ENCODE data around the gene TBC1D24. TPM values are rescaled to one million over a fixed set of nuclear protein-coding genes. Genes with fewer than 3 reads are reported as not detected.

TBC1D24 gene
- total and polyA plus RNA-seq, 4 donors: 9.0 to 35.7 (median 23.3) TPM

DNA sequence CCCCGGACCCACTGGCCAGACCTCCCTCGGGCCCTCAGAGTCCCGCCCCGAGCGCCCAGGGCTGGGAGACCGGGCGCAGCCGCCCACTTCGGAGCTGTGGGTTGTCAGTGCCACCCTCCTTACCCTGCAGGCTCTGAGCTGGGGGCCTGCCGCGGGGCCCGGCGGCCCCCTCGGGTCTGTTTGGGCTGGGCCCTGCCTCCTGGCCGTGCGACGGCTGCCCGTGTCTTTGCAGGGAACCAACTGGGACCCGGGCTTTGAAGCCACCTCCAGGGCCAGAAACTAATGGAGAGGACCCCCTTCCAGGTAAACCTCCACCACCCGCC is 14.6 kb upstream of the TBC1D24 start:
- Histone ChIP-seq H3K9me3 (ENCODE audit: control insufficient read depth in 4 of 4, insufficient read depth in 3 of 4, low read length in 3 of 4) (no peaks in the 10 kb centered on the region), H3K9ac (ENCODE audit: insufficient read depth in 1 of 2, low read length in 2 of 2) (no peak overlapping the region), H3K27me3 (ENCODE audit: control insufficient read depth in 3 of 3, insufficient read depth in 3 of 3, low read length in 2 of 3) (no peaks in the 10 kb centered on the region), H3K27ac (ENCODE audit: low read depth in 1 of 2, low read length in 1 of 2) (no peak overlapping the region), H3K4me3 (no peak overlapping the region), H3K4me1 (ENCODE audit: control insufficient read depth in 5 of 5, insufficient read depth in 5 of 5, low read length in 5 of 5) (peaks cover 0 to 16% (median 0%) of the 10 kb centered on the region in 5 donors), H3K36me3 (ENCODE audit: control insufficient read depth in 4 of 4, insufficient read depth in 4 of 4, low read length in 4 of 4) (peaks cover 0 to 17% (median 1%) of the 10 kb centered on the region in 4 donors)
- TF ChIP-seq CTCF (IDR thresholded peaks at IDR 0.05; ENCODE audit: control extremely low read depth, extremely low read depth): no peak
- no peak for ATAC-seq (ENCODE audit: insufficient read depth, low FRiP score)
- WGBS, 2 donors: 4 to 6% methylated on average over 18 to 20 of the region's 20 CpGs
- DNase-seq: no peak

- Histone ChIP-seq H3K9me3 (ENCODE audit: control insufficient read depth in 4 of 4, insufficient read depth in 3 of 4, low read length in 3 of 4) (no peaks in the 10 kb centered on the region), H3K27ac (ENCODE audit: low read depth in 1 of 2, low read length in 1 of 2) (no peak overlapping the region), H3K27me3 (ENCODE audit: control insufficient read depth in 3 of 3, insufficient read depth in 3 of 3, low read length in 2 of 3) (no peaks in the 10 kb centered on the region), H3K4me1 (ENCODE audit: control insufficient read depth in 5 of 5, insufficient read depth in 5 of 5, low read length in 5 of 5) (peaks cover 0 to 16% (median 0%) of the 10 kb centered on the region in 5 donors), H3K4me3 (no peak overlapping the region), H3K36me3 (ENCODE audit: control insufficient read depth in 4 of 4, insufficient read depth in 4 of 4, low read length in 4 of 4) (peaks cover 0 to 17% (median 1%) of the 10 kb centered on the region in 4 donors), H3K9ac (ENCODE audit: insufficient read depth in 1 of 2, low read length in 2 of 2) (no peak overlapping the region)
- no peak for ATAC-seq (ENCODE audit: insufficient read depth, low FRiP score)
- 83 to 92% methylated on average over 13 of the region's 13 CpGs for WGBS, 2 donors
- no peak for TF ChIP-seq CTCF (IDR thresholded peaks at IDR 0.05; ENCODE audit: control extremely low read depth, extremely low read depth)
- DNase-seq: no peak
Observed at GRCh38 chr16:2460916-2461315, 14.0 kb upstream of the TBC1D24 start.

- no peaks in the 10 kb centered on the region for H3K27me3 ChIP-seq (ENCODE audit: control insufficient read depth in 3 of 3, insufficient read depth in 3 of 3, low read length in 2 of 3)
- no peak for TF ChIP-seq CTCF (IDR thresholded peaks at IDR 0.05; ENCODE audit: control extremely low read depth, extremely low read depth)
- peaks cover 0 to 20% (median 2%) of the 10 kb centered on the region in 5 donors for H3K4me1 ChIP-seq (ENCODE audit: control insufficient read depth in 5 of 5, insufficient read depth in 5 of 5, low read length in 5 of 5)
- DNase-seq: no peak
- WGBS, 2 donors: 93 to 96% methylated on average over 21 to 23 of the region's 23 CpGs
- H3K9me3 ChIP-seq (ENCODE audit: control insufficient read depth in 4 of 4, insufficient read depth in 3 of 4, low read length in 3 of 4): no peaks in the 10 kb centered on the region
- H3K4me3 ChIP-seq: no peak overlapping the region
- no peak overlapping the region for H3K27ac ChIP-seq (ENCODE audit: low read depth in 1 of 2, low read length in 1 of 2)
- H3K36me3 ChIP-seq (ENCODE audit: control insufficient read depth in 4 of 4, insufficient read depth in 4 of 4, low read length in 4 of 4): peaks cover 0 to 6% (median 0%) of the 10 kb centered on the region in 4 donors
- no peak for ATAC-seq (ENCODE audit: insufficient read depth, low FRiP score)
- H3K9ac ChIP-seq (ENCODE audit: insufficient read depth in 1 of 2, low read length in 2 of 2): no peak overlapping the region
Observed at GRCh38 chr16:2462031-2462866, 12.7 kb upstream of the TBC1D24 start.

Measured in lung (tissue), 12 donors.